ENCODE data around the gene TINCR.

TINCR gene

GRCh38 chr19:5534787-5535586 is 32.8 kb downstream of the TINCR start:
- H3K27ac Mint-ChIP-seq = no peak overlapping the region
- no peak overlapping the region for H3K4me3 Mint-ChIP-seq
- peaks cover 5% of the 10 kb centered on the region for H3K36me3 Mint-ChIP-seq (ENCODE audit: low read depth)
- DNase-seq (ENCODE audit: low spot score) = no peak
- peaks cover 19% of the 10 kb centered on the region for H3K9me3 Mint-ChIP-seq
- H3K27me3 Mint-ChIP-seq (ENCODE audit: low read depth) = no peaks in the 10 kb centered on the region
- H3K4me1 Mint-ChIP-seq (ENCODE audit: low read depth) = no peaks in the 10 kb centered on the region

GRCh38 chr19:5533257-5533656 is 34.5 kb downstream of the TINCR start:
- H3K27me3 Mint-ChIP-seq (ENCODE audit: low read depth) = no peaks in the 10 kb centered on the region
- no peak overlapping the region for H3K27ac Mint-ChIP-seq
- DNase-seq (ENCODE audit: low spot score) = no peak
- peaks cover 19% of the 10 kb centered on the region for H3K9me3 Mint-ChIP-seq
- H3K36me3 Mint-ChIP-seq (ENCODE audit: low read depth) = peaks cover 5% of the 10 kb centered on the region
- H3K4me3 Mint-ChIP-seq = no peak overlapping the region
- H3K4me1 Mint-ChIP-seq (ENCODE audit: low read depth) = no peaks in the 10 kb centered on the region

GRCh38 chr19:5530701-5531100 is 37.1 kb downstream of the TINCR start:
- H3K36me3 Mint-ChIP-seq (ENCODE audit: low read depth) = peaks cover 3% of the 10 kb centered on the region
- H3K4me1 Mint-ChIP-seq (ENCODE audit: low read depth) = no peaks in the 10 kb centered on the region
- H3K9me3 Mint-ChIP-seq = peaks cover 14% of the 10 kb centered on the region
- H3K27me3 Mint-ChIP-seq (ENCODE audit: low read depth) = no peaks in the 10 kb centered on the region
- DNase-seq (ENCODE audit: low spot score) = no peak
- H3K4me3 Mint-ChIP-seq = no peak overlapping the region
- no peak overlapping the region for H3K27ac Mint-ChIP-seq

GRCh38 chr19:5526691-5527090 is 41.1 kb downstream of the TINCR start:
- Mint-ChIP-seq H3K4me3 (no peak overlapping the region), H3K9me3 (no peaks in the 10 kb centered on the region), H3K4me1 (ENCODE audit: low read depth) (no peaks in the 10 kb centered on the region), H3K36me3 (ENCODE audit: low read depth) (no peaks in the 10 kb centered on the region), H3K27me3 (ENCODE audit: low read depth) (no peaks in the 10 kb centered on the region), H3K27ac (no peak overlapping the region)
- DNase-seq (ENCODE audit: low spot score) = no peak

- Mint-ChIP-seq H3K4me1 (ENCODE audit: low read depth) (no peaks in the 10 kb centered on the region), H3K36me3 (ENCODE audit: low read depth) (no peaks in the 10 kb centered on the region), H3K27me3 (ENCODE audit: low read depth) (no peaks in the 10 kb centered on the region), H3K27ac (no peak overlapping the region), H3K9me3 (peaks cover 8% of the 10 kb centered on the region), H3K4me3 (no peak overlapping the region)
- DNase-seq (ENCODE audit: low spot score) = no peak
Observed at GRCh38 chr19:5524081-5524480, 43.7 kb downstream of the TINCR start.

- H3K4me3 Mint-ChIP-seq = no peak overlapping the region
- no peak for DNase-seq (ENCODE audit: low spot score)
- H3K36me3 Mint-ChIP-seq (ENCODE audit: low read depth) = no peaks in the 10 kb centered on the region
- H3K9me3 Mint-ChIP-seq = peaks cover 14% of the 10 kb centered on the region
- H3K27me3 Mint-ChIP-seq (ENCODE audit: low read depth) = no peaks in the 10 kb centered on the region
- H3K4me1 Mint-ChIP-seq (ENCODE audit: low read depth) = no peaks in the 10 kb centered on the region
- H3K27ac Mint-ChIP-seq = no peak overlapping the region
Observed at GRCh38 chr19:5522106-5522505, 45.6 kb downstream of the TINCR start.

- H3K36me3 Mint-ChIP-seq (ENCODE audit: low read depth) = no peaks in the 10 kb centered on the region
- no peak overlapping the region for H3K27ac Mint-ChIP-seq
- H3K4me3 Mint-ChIP-seq = no peak overlapping the region
- no peaks in the 10 kb centered on the region for H3K4me1 Mint-ChIP-seq (ENCODE audit: low read depth)
- peaks cover 29% of the 10 kb centered on the region for H3K9me3 Mint-ChIP-seq
- H3K27me3 Mint-ChIP-seq (ENCODE audit: low read depth) = no peaks in the 10 kb centered on the region
- no peak for DNase-seq (ENCODE audit: low spot score)
Observed at GRCh38 chr19:5520501-5520900, 47.3 kb downstream of the TINCR start.

GRCh38 chr19:5519076-5519475 is 48.7 kb downstream of the TINCR start:
- H3K36me3 Mint-ChIP-seq (ENCODE audit: low read depth) = no peaks in the 10 kb centered on the region
- H3K9me3 Mint-ChIP-seq = peaks cover 30% of the 10 kb centered on the region
- no peak for DNase-seq (ENCODE audit: low spot score)
- H3K27ac Mint-ChIP-seq = no peak overlapping the region
- no peak overlapping the region for H3K4me3 Mint-ChIP-seq
- no peaks in the 10 kb centered on the region for H3K27me3 Mint-ChIP-seq (ENCODE audit: low read depth)
- no peaks in the 10 kb centered on the region for H3K4me1 Mint-ChIP-seq (ENCODE audit: low read depth)

- H3K9me3 Mint-ChIP-seq = peaks cover 41% of the 10 kb centered on the region
- H3K27ac Mint-ChIP-seq = no peak overlapping the region
- no peak for DNase-seq (ENCODE audit: low spot score)
- H3K27me3 Mint-ChIP-seq (ENCODE audit: low read depth) = no peaks in the 10 kb centered on the region
- H3K4me3 Mint-ChIP-seq = no peak overlapping the region
- H3K36me3 Mint-ChIP-seq (ENCODE audit: low read depth) = no peaks in the 10 kb centered on the region
- no peaks in the 10 kb centered on the region for H3K4me1 Mint-ChIP-seq (ENCODE audit: low read depth)
Observed at GRCh38 chr19:5515737-5516136, 52.0 kb downstream of the TINCR start.

- H3K27ac Mint-ChIP-seq = no peak overlapping the region
- peaks cover 35% of the 10 kb centered on the region for H3K9me3 Mint-ChIP-seq
- no peaks in the 10 kb centered on the region for H3K27me3 Mint-ChIP-seq (ENCODE audit: low read depth)
- H3K4me3 Mint-ChIP-seq = no peak overlapping the region
- no peaks in the 10 kb centered on the region for H3K4me1 Mint-ChIP-seq (ENCODE audit: low read depth)
- no peak for DNase-seq (ENCODE audit: low spot score)
- no peaks in the 10 kb centered on the region for H3K36me3 Mint-ChIP-seq (ENCODE audit: low read depth)
Observed at GRCh38 chr19:5514001-5514400, 53.8 kb downstream of the TINCR start.

GRCh38 chr19:5512715-5513114 is 55.0 kb downstream of the TINCR start:
- DNase-seq (ENCODE audit: low spot score) = no peak
- Mint-ChIP-seq H3K4me3 (no peak overlapping the region), H3K36me3 (ENCODE audit: low read depth) (no peaks in the 10 kb centered on the region), H3K9me3 (peaks cover 28% of the 10 kb centered on the region), H3K27ac (no peak overlapping the region), H3K27me3 (ENCODE audit: low read depth) (no peaks in the 10 kb centered on the region), H3K4me1 (ENCODE audit: low read depth) (no peaks in the 10 kb centered on the region)
